Right lobe of liver (tissue), 6 donors: ENCODE measurements around the gene LOXL1. TPM values are rescaled to one million over a fixed set of nuclear protein-coding genes. Genes with fewer than 3 reads are reported as not detected.

Source experiments
- ATAC-seq, 4 donors: fragments of 200-7000 bp; cut with Tn5 transposase; one replicate each; pipeline ENCODE4 v1.9.1; 2020; ENCODE audit warnings: mild to moderate bottlenecking in 4 of 4, moderate library complexity in 4 of 4
- DNase-seq, 3 donors: peaks; one replicate each; pipeline ENCODE4 v3.0.0-alpha.2; 2020
- H3K27ac ChIP-seq, 3 donors: fragments of 200-600 bp; one replicate each; pipeline ENCODE4 v1.8.0; 2022
- H3K27me3 ChIP-seq, 2 donors: fragments of 200-600 bp; one replicate each; pipeline ENCODE4 v1.8.0; 2022
- H3K36me3 ChIP-seq, 4 donors: fragments of 200-600 bp; sonication (generic) in 1 of 4; one replicate each; pipeline versions ENCODE4 v1.5.1 to v1.8.0; 2017 to 2022; ENCODE audit warnings: control low read depth in 1 of 4
- H3K4me1 ChIP-seq, 4 donors: fragments of 200-600 bp; sonication (generic) in 1 of 4; one replicate each; pipeline versions ENCODE4 v1.5.1 to v1.8.0; 2017 to 2022; ENCODE audit warnings: control low read depth in 1 of 4
- H3K4me3 ChIP-seq, 3 donors: fragments of 200-600 bp; one replicate each; pipeline ENCODE4 v1.8.0; 2022
- H3K9me3 ChIP-seq, 4 donors: fragments of 200-600 bp; sonication (generic) in 1 of 4; one replicate each; pipeline versions ENCODE4 v1.5.1 to v1.8.0; 2017 to 2022; ENCODE audit warnings: control low read depth in 1 of 4
- POLR2A ChIP-seq: fragments of 450-650 bp; IDR thresholded peaks from one replicate; pipeline ENCODE4 v1.6.1; 2017; ENCODE audit warnings: antibody characterized with exemption, mild to moderate bottlenecking
- WGBS: methylation state at CpG from one replicate; pipeline ENCODE4 v1.1.6; 2018; ENCODE audit warnings: low coverage, low lambda C conversion rate; ENCODE audit not compliant: insufficient coverage; ENCODE audit errors: missing lambda C conversion rate; 5-methylcytosine and 5-hydroxymethylcytosine counted together
- intact Hi-C, 2 donors: fragments of 100-400 bp; cut with DNase I; formaldehyde crosslinking; loops; one replicate each; pipeline versions ENCODE4 v1.11.2 to v1.14.1; 2022
- total RNA-seq, 6 experiments: library from RNA; depleted of rRNA in 2 of 6; stranded (reverse); fragments of >200 nt in 2 of 6; fragmentation: NEBNext Ultra II Directional in 3 of 6; extraction: Animal tissue kit (Norgen Biotek cat#: 25700) in 3 of 6; gene quantifications; one replicate each; pipeline versions ENCODE4 v1.1.0 to v1.2.4, GENCODE V29; 2016 to 2023
- TF ChIP-seq, protein P1 (sequence below), 4 donors: fragments of 200-600 bp in 3 of 4; fragments of 450-650 bp in 1 of 4; IDR thresholded peaks; one replicate each; pipeline versions ENCODE4 v1.5.1 to v1.8.0; 2016 to 2022; ENCODE audit warnings: antibody characterized with exemption in 4 of 4, mild to moderate bottlenecking in 2 of 4
- donor health status: DM: no; HTN: yes; CAD: no.
- donor health status: DM: no; HTN: no; CAD: no.
- donor health status: DM: no; HTN: no; CAD: no.
- donor health status: DM: no; HTN: yes; CAD: no.
- donor health status: DM: no; HTN: yes; CAD: no.

Gene LOXL1
- total RNA-seq, 6 experiments from 2014 or later, result 0.29 to 2.3 (median 0.83) TPM

- intact Hi-C loops, result loop anchor here in 1 of 2 donors (5.0 kb wide), 1 partner anchor 58 kb away; no protein-coding TSS in a partner anchor
- 89% methylated on average over 3 of the region's 3 CpGs for WGBS
- no peak for ATAC-seq
These were observed 52.6 kb downstream of the LOXL1 start for GRCh38 chr15:73978896-73979295.

DNA sequence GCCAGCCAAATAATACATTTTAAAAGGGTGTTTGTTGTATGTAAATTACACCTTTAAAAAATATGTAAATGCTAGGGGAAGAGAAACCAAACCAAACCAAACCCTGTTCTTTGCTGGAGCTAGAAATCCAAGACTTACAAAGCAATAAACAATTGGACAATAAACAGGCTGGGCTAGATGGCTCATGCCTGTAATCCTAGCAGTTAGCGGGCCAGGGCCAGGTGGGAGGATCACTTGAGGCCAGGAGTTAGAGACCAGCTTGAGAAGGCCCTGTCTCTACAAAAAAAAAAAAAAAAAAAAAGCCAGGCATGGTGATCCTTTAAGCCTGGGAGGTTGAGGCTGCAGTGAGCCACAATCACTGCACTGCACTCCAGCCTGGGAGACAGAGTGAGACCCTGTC, 53.4 kb downstream of the LOXL1 start:
- TF ChIP-seq, protein P1, sequence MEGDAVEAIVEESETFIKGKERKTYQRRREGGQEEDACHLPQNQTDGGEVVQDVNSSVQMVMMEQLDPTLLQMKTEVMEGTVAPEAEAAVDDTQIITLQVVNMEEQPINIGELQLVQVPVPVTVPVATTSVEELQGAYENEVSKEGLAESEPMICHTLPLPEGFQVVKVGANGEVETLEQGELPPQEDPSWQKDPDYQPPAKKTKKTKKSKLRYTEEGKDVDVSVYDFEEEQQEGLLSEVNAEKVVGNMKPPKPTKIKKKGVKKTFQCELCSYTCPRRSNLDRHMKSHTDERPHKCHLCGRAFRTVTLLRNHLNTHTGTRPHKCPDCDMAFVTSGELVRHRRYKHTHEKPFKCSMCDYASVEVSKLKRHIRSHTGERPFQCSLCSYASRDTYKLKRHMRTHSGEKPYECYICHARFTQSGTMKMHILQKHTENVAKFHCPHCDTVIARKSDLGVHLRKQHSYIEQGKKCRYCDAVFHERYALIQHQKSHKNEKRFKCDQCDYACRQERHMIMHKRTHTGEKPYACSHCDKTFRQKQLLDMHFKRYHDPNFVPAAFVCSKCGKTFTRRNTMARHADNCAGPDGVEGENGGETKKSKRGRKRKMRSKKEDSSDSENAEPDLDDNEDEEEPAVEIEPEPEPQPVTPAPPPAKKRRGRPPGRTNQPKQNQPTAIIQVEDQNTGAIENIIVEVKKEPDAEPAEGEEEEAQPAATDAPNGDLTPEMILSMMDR (IDR thresholded peaks at IDR 0.05), result no peak
- TF ChIP-seq POLR2A, result no peak
- DNase-seq (peak in 1 of 3 donors; percentile 1), ATAC-seq (no peak)
- H3K27me3 ChIP-seq, result no peaks in the 10 kb centered on the region
- intact Hi-C loops, result loop anchor here in 1 of 2 donors (5.0 kb wide), 1 partner anchor 58 kb away; no protein-coding TSS in a partner anchor
- H3K4me1 ChIP-seq, result peaks cover 0 to 11% (median 0%) of the 10 kb centered on the region in 4 donors
- no peak overlapping the region for H3K4me3 ChIP-seq
- H3K9me3 ChIP-seq, result no peaks in the 10 kb centered on the region
- H3K27ac ChIP-seq, result no peak overlapping the region
- peaks cover 0 to 4% (median 0%) of the 10 kb centered on the region in 4 donors for H3K36me3 ChIP-seq
- WGBS, result 100% methylated on average over 1 of the region's 1 CpG

More at GRCh38 chr15:73978896-73979295, 52.6 kb downstream of the LOXL1 start:
- Histone ChIP-seq H3K27ac (no peak overlapping the region), H3K9me3 (no peaks in the 10 kb centered on the region), H3K27me3 (no peaks in the 10 kb centered on the region), H3K36me3 (no peaks in the 10 kb centered on the region), H3K4me3 (no peak overlapping the region), H3K4me1 (peaks cover 0 to 11% (median 0%) of the 10 kb centered on the region in 4 donors)
- TF ChIP-seq, protein P1 (IDR thresholded peaks at IDR 0.05), result no peak
- no peak for TF ChIP-seq POLR2A
- DNase-seq, result no peak

GRCh38 chr15:73981761-73982221, 55.5 kb downstream of the LOXL1 start:
- DNase-seq (no peak), ATAC-seq (peak in 2 of 4 donors; percentile 8 to 18)
- H3K9me3 ChIP-seq, result no peaks in the 10 kb centered on the region
- H3K27me3 ChIP-seq, result no peaks in the 10 kb centered on the region
- H3K4me3 ChIP-seq, result no peak overlapping the region
- peaks cover 0 to 4% (median 0%) of the 10 kb centered on the region in 4 donors for H3K36me3 ChIP-seq
- H3K27ac ChIP-seq, result peak overlapping the region in 1 of 3 donors; percentile 1
- WGBS, result 27% methylated on average over 5 of the region's 5 CpGs
- intact Hi-C loops, result no loop called here
- TF ChIP-seq, protein P1 (IDR thresholded peaks at IDR 0.05), result no peak
- TF ChIP-seq POLR2A, result no peak
- H3K4me1 ChIP-seq, result peaks cover 0 to 11% (median 0%) of the 10 kb centered on the region in 4 donors

- Histone ChIP-seq H3K27ac (peak overlapping the region in 1 of 3 donors; percentile 1), H3K36me3 (peaks cover 0 to 4% (median 0%) of the 10 kb centered on the region in 4 donors), H3K4me3 (no peak overlapping the region), H3K9me3 (no peaks in the 10 kb centered on the region), H3K4me1 (peaks cover 0 to 11% (median 0%) of the 10 kb centered on the region in 4 donors), H3K27me3 (no peaks in the 10 kb centered on the region)
- no peak for TF ChIP-seq POLR2A
- TF ChIP-seq, protein P1 (IDR thresholded peaks at IDR 0.05), result no peak
- ATAC-seq (peak; percentile 63 to 77 (median 76)), DNase-seq (peak; percentile 55 to 68 (median 57))
- intact Hi-C loops, result no loop called here
- WGBS, result 60% methylated on average over 1 of the region's 8 CpGs
These were observed 56.1 kb downstream of the LOXL1 start for GRCh38 chr15:73982222-73982962.
